Mesenchymal stem cell (in vitro differentiated cells and primary cell): ENCODE results near the gene HHIP.

ENCODE experiments used
- DNase-seq: peaks from one replicate; pipeline ENCODE4 v3.0.0-alpha.2; 2013
- H2AFZ ChIP-seq: one replicate; pipeline ENCODE4 v1.6.1; 2013; ENCODE audit warnings: low read depth, mild to moderate bottlenecking, control low read depth, inconsistent platforms, low read length, moderate library complexity
- H2AK5ac ChIP-seq: 2 replicates; pipeline ENCODE4 v1.6.1; 2013; ENCODE audit warnings: low read length, moderate library complexity, mild to moderate bottlenecking, inconsistent platforms; ENCODE audit not compliant: severe bottlenecking
- H2BK120ac ChIP-seq: one replicate; pipeline ENCODE4 v1.6.1; 2013; ENCODE audit warnings: low read depth, mild to moderate bottlenecking, inconsistent platforms, low read length, moderate library complexity
- H2BK12ac ChIP-seq, 2 experiments: one replicate each; pipeline ENCODE4 v1.6.1; 2013; ENCODE audit warnings: inconsistent platforms in 2 of 2, low read length in 2 of 2, mild to moderate bottlenecking in 2 of 2, moderate library complexity in 2 of 2, control low read depth in 1 of 2
- H2BK15ac ChIP-seq: one replicate; pipeline ENCODE4 v1.6.1; 2013; ENCODE audit warnings: mild to moderate bottlenecking, low read depth, inconsistent platforms; ENCODE audit not compliant: poor library complexity, severe bottlenecking
- H2BK5ac ChIP-seq: 2 replicates; pipeline ENCODE4 v1.6.1; 2013; ENCODE audit warnings: low read depth, mild to moderate bottlenecking, low read length, control low read depth, inconsistent platforms; ENCODE audit not compliant: poor library complexity, severe bottlenecking
- H3K14ac ChIP-seq, 2 experiments: one replicate each; pipeline ENCODE4 v1.6.1; 2013; ENCODE audit warnings: inconsistent platforms in 2 of 2, low read length in 2 of 2, control low read depth in 1 of 2, mild to moderate bottlenecking in 1 of 2, moderate library complexity in 1 of 2
- H3K18ac ChIP-seq, 2 experiments: one replicate each; pipeline ENCODE4 v1.6.1; 2013; ENCODE audit warnings: inconsistent platforms in 2 of 2, low read length in 2 of 2, control low read depth in 1 of 2, low read depth in 1 of 2, mild to moderate bottlenecking in 1 of 2
- H3K23ac ChIP-seq, 2 experiments: one replicate each; pipeline ENCODE4 v1.6.1; 2013; ENCODE audit warnings: inconsistent platforms in 2 of 2, low read length in 2 of 2, mild to moderate bottlenecking in 2 of 2, moderate library complexity in 2 of 2, control low read depth in 1 of 2
- H3K27ac ChIP-seq: 2 replicates; pipeline ENCODE4 v1.5.1; 2013; ENCODE audit warnings: mild to moderate bottlenecking, moderate library complexity, low read length, control low read depth, inconsistent platforms; ENCODE audit not compliant: poor library complexity, severe bottlenecking
- H3K27me3 ChIP-seq, 2 experiments: 2 replicates each; pipeline versions ENCODE4 v1.6.1 to v1.7.0; 2013; ENCODE audit warnings: low read length in 2 of 2, mild to moderate bottlenecking in 2 of 2, moderate library complexity in 2 of 2, control low read depth in 1 of 2, inconsistent platforms in 1 of 2; ENCODE audit not compliant: control insufficient read depth in 1 of 2, insufficient read depth in 1 of 2
- H3K36me3 ChIP-seq, 2 experiments: 2 replicates each; pipeline versions ENCODE4 v1.6.1 to v1.7.0; 2013; ENCODE audit warnings: low read length in 2 of 2, control low read depth in 1 of 2, inconsistent platforms in 1 of 2, low read depth in 1 of 2, mild to moderate bottlenecking in 1 of 2; ENCODE audit not compliant: insufficient read depth in 2 of 2, control insufficient read depth in 1 of 2
- H3K4ac ChIP-seq, 2 experiments: one replicate each; pipeline ENCODE4 v1.6.1; 2013; ENCODE audit warnings: inconsistent platforms in 2 of 2, low read length in 2 of 2, mild to moderate bottlenecking in 2 of 2, moderate library complexity in 2 of 2, control low read depth in 1 of 2, low read depth in 1 of 2
- H3K4me1 ChIP-seq: 2 replicates; pipeline ENCODE4 v1.6.1; 2013; ENCODE audit warnings: low read depth, low read length, control low read depth; ENCODE audit not compliant: control insufficient read depth, insufficient read depth
- H3K4me2 ChIP-seq: 2 replicates; pipeline ENCODE4 v1.6.1; 2013; ENCODE audit warnings: low read length, mild to moderate bottlenecking, inconsistent platforms; ENCODE audit not compliant: poor library complexity, severe bottlenecking
- H3K4me3 ChIP-seq, 2 experiments: 2 replicates each; pipeline versions ENCODE4 v1.5.1 to v1.7.0; 2013; ENCODE audit warnings: low read length in 2 of 2, mild to moderate bottlenecking in 2 of 2, control low read depth in 1 of 2, low read depth in 1 of 2; ENCODE audit not compliant: insufficient read depth in 1 of 2
- H3K79me1 ChIP-seq: replicated peaks from 2 replicates; pipeline ENCODE4 v1.6.1; 2013; ENCODE audit warnings: mild to moderate bottlenecking, control low read depth, low read length, inconsistent platforms; ENCODE audit not compliant: poor library complexity, severe bottlenecking
- H3K9ac ChIP-seq: 2 replicates; pipeline ENCODE4 v1.7.0; 2013; ENCODE audit warnings: mild to moderate bottlenecking, low read length, moderate library complexity
- H3K9me3 ChIP-seq: 2 replicates; pipeline ENCODE4 v1.7.0; 2013; ENCODE audit warnings: mild to moderate bottlenecking, low read length; ENCODE audit not compliant: control insufficient read depth
- H4K8ac ChIP-seq: one replicate; pipeline ENCODE4 v1.6.1; 2013; ENCODE audit warnings: inconsistent platforms, mild to moderate bottlenecking, low read length, moderate library complexity
- H4K91ac ChIP-seq: one replicate; pipeline ENCODE4 v1.6.1; 2013; ENCODE audit warnings: mild to moderate bottlenecking, low read length, inconsistent platforms
- WGBS: methylation state at CpG from one replicate; pipeline ENCODE4 v1.1.7; 2013; ENCODE audit warnings: mixed read lengths; 5-methylcytosine and 5-hydroxymethylcytosine counted together

HHIP gene

GRCh38 chr4:144687466-144687865 is 41.5 kb downstream of the HHIP start:
- no peak overlapping the region for H3K4ac ChIP-seq
- no peak overlapping the region for H2BK5ac ChIP-seq
- WGBS, result no CpG with 5 or more reads among the region's 1 CpG
- no peaks in the 10 kb centered on the region for H3K9me3 ChIP-seq
- no peak overlapping the region for H3K18ac ChIP-seq
- H3K14ac ChIP-seq, result no peak overlapping the region
- no peak overlapping the region for H3K23ac ChIP-seq
- no peak overlapping the region for H3K27ac ChIP-seq
- no peak overlapping the region for H4K91ac ChIP-seq
- no peak overlapping the region for H3K9ac ChIP-seq
- no peak overlapping the region for H3K4me3 ChIP-seq
- H2BK12ac ChIP-seq, result no peak overlapping the region
- DNase-seq, result no peak
- no peak overlapping the region for H2BK15ac ChIP-seq
- no peaks in the 10 kb centered on the region for H3K79me1 ChIP-seq
- H3K4me2 ChIP-seq, result no peak overlapping the region
- H3K36me3 ChIP-seq, result no peaks in the 10 kb centered on the region
- H2BK120ac ChIP-seq, result no peak overlapping the region
- H2AFZ ChIP-seq, result no peak overlapping the region
- no peak overlapping the region for H2AK5ac ChIP-seq
- no peaks in the 10 kb centered on the region for H3K27me3 ChIP-seq
- H3K4me1 ChIP-seq, result no peaks in the 10 kb centered on the region
- H4K8ac ChIP-seq, result no peak overlapping the region

DNA sequence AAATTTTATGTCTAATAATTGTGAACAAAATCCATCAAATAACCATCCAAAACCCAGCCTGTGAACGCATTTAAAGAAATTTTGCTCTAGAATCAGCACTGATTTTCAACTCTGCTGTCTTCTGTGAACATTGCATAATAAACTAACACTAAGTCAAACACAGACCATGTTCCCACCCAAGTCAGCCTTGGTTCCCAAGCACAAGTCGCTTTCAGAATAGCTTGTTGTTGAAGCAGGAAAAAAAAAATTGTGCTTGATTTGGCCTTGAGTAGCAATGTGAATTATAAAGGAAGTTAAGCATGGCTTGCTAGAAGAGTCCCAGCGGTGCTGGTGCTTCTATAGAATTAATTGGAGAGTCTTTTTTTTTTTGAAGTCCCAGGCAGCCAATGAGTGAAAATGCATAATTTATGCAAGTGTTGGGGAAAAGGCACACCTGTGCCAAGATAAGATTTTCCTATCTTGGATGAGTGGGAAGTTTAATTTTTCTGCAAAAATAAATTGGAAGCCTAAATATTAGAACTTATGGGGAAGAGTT is 42.1 kb downstream of the HHIP start:
- H3K79me1 ChIP-seq, result no peaks in the 10 kb centered on the region
- H3K4me1 ChIP-seq, result no peaks in the 10 kb centered on the region
- no peak overlapping the region for H2BK15ac ChIP-seq
- no peaks in the 10 kb centered on the region for H3K27me3 ChIP-seq
- no peak for DNase-seq
- no peak overlapping the region for H2AK5ac ChIP-seq
- H3K14ac ChIP-seq, result no peak overlapping the region
- H3K4me3 ChIP-seq, result no peak overlapping the region
- no peak overlapping the region for H3K4me2 ChIP-seq
- no peak overlapping the region for H3K4ac ChIP-seq
- 90% methylated on average over 3 of the region's 3 CpGs for WGBS
- H2AFZ ChIP-seq, result no peak overlapping the region
- no peak overlapping the region for H3K27ac ChIP-seq
- no peak overlapping the region for H4K91ac ChIP-seq
- no peak overlapping the region for H2BK5ac ChIP-seq
- no peak overlapping the region for H2BK120ac ChIP-seq
- H3K18ac ChIP-seq, result no peak overlapping the region
- no peak overlapping the region for H4K8ac ChIP-seq
- no peak overlapping the region for H3K23ac ChIP-seq
- no peaks in the 10 kb centered on the region for H3K9me3 ChIP-seq
- H2BK12ac ChIP-seq, result no peak overlapping the region
- no peaks in the 10 kb centered on the region for H3K36me3 ChIP-seq
- H3K9ac ChIP-seq, result no peak overlapping the region

DNA sequence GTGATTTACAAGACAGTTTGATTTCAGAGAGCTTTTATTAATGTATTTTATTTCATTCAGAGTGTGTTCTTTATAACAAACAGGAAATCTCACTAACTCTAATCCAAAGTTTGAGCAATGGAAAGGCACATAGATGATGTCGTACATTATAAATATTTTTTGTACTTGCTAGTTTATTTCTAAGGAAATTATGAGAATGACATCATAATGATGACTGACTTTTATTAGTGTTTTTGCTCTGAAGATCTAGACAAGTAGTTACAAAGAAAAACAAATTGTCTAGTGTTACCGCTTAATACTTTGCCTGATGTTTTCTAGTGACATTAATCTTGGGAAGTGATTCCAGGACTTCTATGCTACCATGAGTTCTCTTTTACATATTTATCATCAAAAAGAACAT is 43.2 kb downstream of the HHIP start:
- H3K27me3 ChIP-seq, result no peaks in the 10 kb centered on the region
- no peak overlapping the region for H3K27ac ChIP-seq
- H3K36me3 ChIP-seq, result no peaks in the 10 kb centered on the region
- no peak overlapping the region for H3K4ac ChIP-seq
- H3K9me3 ChIP-seq, result no peaks in the 10 kb centered on the region
- no peak overlapping the region for H4K91ac ChIP-seq
- H3K4me3 ChIP-seq, result no peak overlapping the region
- H3K4me2 ChIP-seq, result no peak overlapping the region
- H2BK15ac ChIP-seq, result no peak overlapping the region
- no peak overlapping the region for H3K9ac ChIP-seq
- no peak overlapping the region for H3K14ac ChIP-seq
- no peaks in the 10 kb centered on the region for H3K79me1 ChIP-seq
- no peak overlapping the region for H2AFZ ChIP-seq
- H2BK5ac ChIP-seq, result no peak overlapping the region
- H2AK5ac ChIP-seq, result no peak overlapping the region
- no peak overlapping the region for H2BK12ac ChIP-seq
- no CpG with 5 or more reads among the region's 2 CpGs for WGBS
- H3K18ac ChIP-seq, result no peak overlapping the region
- no peak overlapping the region for H3K23ac ChIP-seq
- H3K4me1 ChIP-seq, result no peaks in the 10 kb centered on the region
- DNase-seq, result no peak
- H4K8ac ChIP-seq, result no peak overlapping the region
- H2BK120ac ChIP-seq, result no peak overlapping the region

DNA sequence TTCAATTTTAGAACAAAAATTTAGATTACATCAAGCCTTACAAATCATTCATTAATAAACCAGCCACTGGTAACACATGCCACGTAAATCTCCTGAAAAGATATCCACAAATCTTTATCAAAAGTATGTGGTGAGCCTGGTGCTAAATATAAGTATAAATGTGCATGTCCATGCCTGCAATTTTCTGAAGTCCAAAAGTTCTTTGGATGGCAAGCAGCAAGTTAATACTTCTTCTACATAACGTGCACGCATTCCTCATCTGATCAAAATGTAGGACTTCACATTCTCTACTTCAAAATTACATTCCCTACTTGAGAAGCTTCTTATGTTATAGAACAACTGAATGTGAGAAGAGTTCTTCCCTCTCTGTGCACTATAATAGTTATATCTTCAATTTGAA is 49.8 kb downstream of the HHIP start:
- no peaks in the 10 kb centered on the region for H3K9me3 ChIP-seq
- no peak overlapping the region for H2BK12ac ChIP-seq
- H3K4ac ChIP-seq, result no peak overlapping the region
- no peaks in the 10 kb centered on the region for H3K79me1 ChIP-seq
- H3K4me3 ChIP-seq, result no peak overlapping the region
- H4K91ac ChIP-seq, result no peak overlapping the region
- no peak overlapping the region for H3K9ac ChIP-seq
- 88% methylated on average over 3 of the region's 3 CpGs for WGBS
- no peak overlapping the region for H4K8ac ChIP-seq
- H2BK5ac ChIP-seq, result no peak overlapping the region
- H3K4me2 ChIP-seq, result no peak overlapping the region
- peaks cover 3% of the 10 kb centered on the region for H3K4me1 ChIP-seq
- H3K27ac ChIP-seq, result no peak overlapping the region
- no peak overlapping the region for H2AFZ ChIP-seq
- no peaks in the 10 kb centered on the region for H3K27me3 ChIP-seq
- no peak overlapping the region for H2AK5ac ChIP-seq
- H3K18ac ChIP-seq, result no peak overlapping the region
- DNase-seq, result no peak
- no peak overlapping the region for H2BK15ac ChIP-seq
- H3K36me3 ChIP-seq, result no peaks in the 10 kb centered on the region
- no peak overlapping the region for H3K23ac ChIP-seq
- H3K14ac ChIP-seq, result no peak overlapping the region
- H2BK120ac ChIP-seq, result no peak overlapping the region
